Measurements from ENCODE around the gene TMEM101. TPM values are rescaled to one million over a fixed set of nuclear protein-coding genes. Genes with fewer than 3 reads are reported as not detected.
"Not testable (repeated sequence)": the region's sequence is repeated elsewhere in the genome, so short reads cannot be mapped to it uniquely, and the experiment has no call there.

TMEM101 gene
- total RNA-seq, 1 donor from 2014 or later = 20.7 TPM

- intact Hi-C loops (cut with micrococcal nuclease) = no loop called here
- DNase-seq (no peak), ATAC-seq (no peak)
Observed at GRCh38 chr17:43983196-43983514, 31.6 kb downstream of the TMEM101 start.

- intact Hi-C loops (cut with micrococcal nuclease) = no loop called here
- ATAC-seq = no peak
- no peak for DNase-seq
Observed at GRCh38 chr17:43982171-43982570, 32.6 kb downstream of the TMEM101 start.

GRCh38 chr17:43979671-43980070, 35.1 kb downstream of the TMEM101 start:
- DNase-seq (no peak), ATAC-seq (no peak)
- intact Hi-C loops (cut with micrococcal nuclease) = no loop called here

GRCh38 chr17:43979011-43979410, 35.8 kb downstream of the TMEM101 start:
- intact Hi-C loops (cut with micrococcal nuclease) = no loop called here
- DNase-seq = no peak

GRCh38 chr17:43978078-43978477, 36.7 kb downstream of the TMEM101 start:
- DNase-seq (no peak), ATAC-seq (no peak)
- intact Hi-C loops (cut with micrococcal nuclease) = no loop called here

More at GRCh38 chr17:43979011-43979410, 35.8 kb downstream of the TMEM101 start:
- no peak for ATAC-seq

- intact Hi-C loops (cut with micrococcal nuclease) = no loop called here
- ATAC-seq (no peak), DNase-seq (no peak)
Observed at GRCh38 chr17:43976963-43977837, 37.6 kb downstream of the TMEM101 start.

GRCh38 chr17:43975898-43976297, 38.9 kb downstream of the TMEM101 start:
- intact Hi-C loops (cut with micrococcal nuclease) = no loop called here
- ATAC-seq = no peak
- DNase-seq = no peak

- ATAC-seq (no peak), DNase-seq (no peak)
- intact Hi-C loops (cut with micrococcal nuclease) = no loop called here
Observed at GRCh38 chr17:43974382-43975266, 40.1 kb downstream of the TMEM101 start.

GRCh38 chr17:43972444-43973212, 42.1 kb downstream of the TMEM101 start:
- ATAC-seq; intact Hi-C loops (cut with micrococcal nuclease); DNase-seq: not testable (repeated sequence)

- intact Hi-C loops (cut with micrococcal nuclease); ATAC-seq; DNase-seq: not testable (repeated sequence)
Observed at GRCh38 chr17:43971436-43971835, 43.3 kb downstream of the TMEM101 start.

GRCh38 chr17:43970366-43970765, 44.4 kb downstream of the TMEM101 start:
- intact Hi-C loops (cut with micrococcal nuclease) = no loop called here
- no peak for ATAC-seq

GRCh38 chr17:43967251-43967875, 47.4 kb downstream of the TMEM101 start:
- DNase-seq (no peak), ATAC-seq (no peak)
- intact Hi-C loops (cut with micrococcal nuclease) = no loop called here

More at GRCh38 chr17:43970366-43970765, 44.4 kb downstream of the TMEM101 start:
- DNase-seq = no peak

- DNase-seq (no peak), ATAC-seq (no peak)
- intact Hi-C loops (cut with micrococcal nuclease) = no loop called here
Observed at GRCh38 chr17:43966276-43966675, 48.5 kb downstream of the TMEM101 start.

- ATAC-seq = no peak
- intact Hi-C loops (cut with micrococcal nuclease) = no loop called here
- no peak for DNase-seq
Observed at GRCh38 chr17:43962479-43962878, 52.3 kb downstream of the TMEM101 start.

GRCh38 chr17:43961954-43962353, 52.8 kb downstream of the TMEM101 start:
- intact Hi-C loops (cut with micrococcal nuclease) = no loop called here
- DNase-seq (no peak), ATAC-seq (no peak)

GRCh38 chr17:43961292-43961691, 53.5 kb downstream of the TMEM101 start:
- ATAC-seq; DNase-seq; intact Hi-C loops (cut with micrococcal nuclease): not testable (repeated sequence)
